Calu3 (cell line): ENCODE measurements around the gene SYT12. TPM values are rescaled to one million over a fixed set of nuclear protein-coding genes. Genes with fewer than 3 reads are reported as not detected.

ENCODE experiments used
- BruUV-seq: library from RNA; stranded (reverse); fragments of 400-500 nt; replicated peaks from 2 replicates; lab custom pipeline; 2021; lab: Mats Ljungman, UMichigan
- CTCF ChIA-PET: fragments of 300-600 bp; sonication (Branson Sonifier 250); formaldehyde crosslinking; loops from one replicate; lab custom pipeline; 2022; ENCODE audit warnings: antibody characterized with exemption; lab: Charles Lee
- DNase-seq: peaks from one replicate; pipeline ENCODE4 v3.0.0; 2022
- H3K27ac Mint-ChIP-seq: one replicate; pipeline ENCODE4 v1.8.0; 2022; ENCODE audit warnings: mixed read lengths; ENCODE audit not compliant: unreplicated experiment
- H3K27me3 Mint-ChIP-seq: one replicate; pipeline ENCODE4 v1.8.0; 2022; ENCODE audit warnings: mixed read lengths; ENCODE audit not compliant: unreplicated experiment
- H3K36me3 Mint-ChIP-seq: one replicate; pipeline ENCODE4 v1.8.0; 2022; ENCODE audit warnings: mild to moderate bottlenecking, moderate library complexity, mixed read lengths; ENCODE audit not compliant: insufficient read depth, unreplicated experiment
- H3K4me1 Mint-ChIP-seq: one replicate; pipeline ENCODE4 v1.8.0; 2022; ENCODE audit warnings: mild to moderate bottlenecking, low read depth, mixed read lengths; ENCODE audit not compliant: unreplicated experiment
- H3K4me3 Mint-ChIP-seq: one replicate; pipeline ENCODE4 v1.8.0; 2022; ENCODE audit warnings: mild to moderate bottlenecking, low read depth, moderate library complexity, mixed read lengths; ENCODE audit not compliant: unreplicated experiment
- H3K9me3 Mint-ChIP-seq: one replicate; pipeline ENCODE4 v1.8.0; 2022; ENCODE audit warnings: low read depth, mixed read lengths; ENCODE audit not compliant: unreplicated experiment
- CTCF ChIP-seq: fragments of 200-600 bp; IDR thresholded peaks from one replicate; pipeline ENCODE4 v1.8.0; 2022; ENCODE audit warnings: antibody characterized with exemption; ENCODE audit not compliant: unreplicated experiment
- intact Hi-C: fragments of 100-400 bp; cut with micrococcal nuclease; formaldehyde crosslinking; loops from one replicate; pipeline ENCODE4 v1.10.0; 2022; ENCODE audit not compliant: unreplicated experiment
- total RNA-seq: library from RNA; stranded (reverse); gene quantifications from 2 replicates; pipeline ENCODE4 v1.2.3, GENCODE V29; 2022

The SYT12 gene
- total RNA-seq, 1 experiment from 2014 or later = 6.4 TPM

- Mint-ChIP-seq H3K27ac (no peak overlapping the region), H3K4me1 (peaks cover 5% of the 10 kb centered on the region), H3K27me3 (peaks cover 15% of the 10 kb centered on the region), H3K9me3 (no peaks in the 10 kb centered on the region), H3K36me3 (no peaks in the 10 kb centered on the region), H3K4me3 (no peak overlapping the region)
- no peak for TF ChIP-seq CTCF
- no peak for DNase-seq
- CTCF ChIA-PET = interaction anchor here (0.6 to 0.8 kb wide), 2 partner anchors 33 to 162 kb away, joined by 5 to 7 read pairs; no protein-coding TSS in a partner anchor
- no TSS peak for BruUV-seq
- intact Hi-C loops = no loop called here
Observed at GRCh38 chr11:66992041-66992440, 30.9 kb upstream of the SYT12 start.

- no peaks in the 10 kb centered on the region for H3K27me3 Mint-ChIP-seq
- DNase-seq = no peak
- H3K36me3 Mint-ChIP-seq = no peaks in the 10 kb centered on the region
- no TSS peak for BruUV-seq
- H3K9me3 Mint-ChIP-seq = no peaks in the 10 kb centered on the region
- intact Hi-C loops = no loop called here
- TF ChIP-seq CTCF = no peak
- H3K4me3 Mint-ChIP-seq = no peak overlapping the region
- H3K27ac Mint-ChIP-seq = no peak overlapping the region
- H3K4me1 Mint-ChIP-seq = peaks cover 8% of the 10 kb centered on the region
- CTCF ChIA-PET = interaction anchor here (1.1 kb wide), 1 partner anchor 13 kb away, joined by 3 read pairs; no protein-coding TSS in a partner anchor
Observed at GRCh38 chr11:66996609-66997273, 26.2 kb upstream of the SYT12 start.

- Mint-ChIP-seq H3K27ac (no peak overlapping the region), H3K36me3 (no peaks in the 10 kb centered on the region), H3K27me3 (no peaks in the 10 kb centered on the region), H3K9me3 (no peaks in the 10 kb centered on the region), H3K4me3 (no peak overlapping the region), H3K4me1 (peaks cover 8% of the 10 kb centered on the region)
- CTCF ChIA-PET = no interaction called here
- no TSS peak for BruUV-seq
- no peak for TF ChIP-seq CTCF
- intact Hi-C loops = no loop called here
- DNase-seq = no peak
Observed at GRCh38 chr11:66999555-66999954, 23.4 kb upstream of the SYT12 start.

GRCh38 chr11:67001332-67001731, 21.6 kb upstream of the SYT12 start:
- peaks cover 8% of the 10 kb centered on the region for H3K4me1 Mint-ChIP-seq
- BruUV-seq = no TSS peak
- no peak overlapping the region for H3K4me3 Mint-ChIP-seq
- TF ChIP-seq CTCF = no peak
- H3K27me3 Mint-ChIP-seq = no peaks in the 10 kb centered on the region
- no peaks in the 10 kb centered on the region for H3K9me3 Mint-ChIP-seq
- no peak for DNase-seq
- H3K36me3 Mint-ChIP-seq = no peaks in the 10 kb centered on the region
- intact Hi-C loops = no loop called here
- CTCF ChIA-PET = no interaction called here
- H3K27ac Mint-ChIP-seq = no peak overlapping the region
